ELF-1 (cell line): Measurements from ENCODE around the gene UBE2K.
"Not testable (repeated sequence)": the region's sequence is repeated elsewhere in the genome, so short reads cannot be mapped to it uniquely, and the experiment has no call there.

Experiments used
- DNase-seq: peaks from one replicate; pipeline ENCODE4 v3.0.0-alpha.2; 2016; ENCODE audit warnings: low read depth, low spot score

Gene UBE2K

GRCh38 chr4:39697740-39698423 is at the start of gene UBE2K:
Gene UBE2K, plus strand, starts transcription at chr4:39698136. Its CDS starts 192 bp downstream, at chr4:39698328.
- DNase-seq = peak; percentile 95

GRCh38 chr4:39648213-39648612 is 49.7 kb upstream of the UBE2K start:
- DNase-seq = no peak

- DNase-seq = no peak
These were observed 48.9 kb upstream of the UBE2K start for GRCh38 chr4:39648827-39649558.

- no peak for DNase-seq
These were observed 48.2 kb upstream of the UBE2K start for GRCh38 chr4:39649639-39650265.

GRCh38 chr4:39651586-39651985 is 46.4 kb upstream of the UBE2K start:
- not testable (repeated sequence) for DNase-seq

GRCh38 chr4:39655211-39655610 is 42.7 kb upstream of the UBE2K start:
- no peak for DNase-seq

GRCh38 chr4:39655876-39656275 is 42.1 kb upstream of the UBE2K start:
- no peak for DNase-seq

GRCh38 chr4:39656638-39657037 is 41.3 kb upstream of the UBE2K start:
- DNase-seq = not testable (repeated sequence)

GRCh38 chr4:39657465-39657864 is 40.5 kb upstream of the UBE2K start:
- no peak for DNase-seq

GRCh38 chr4:39658756-39659155 is 39.2 kb upstream of the UBE2K start:
- DNase-seq = no peak

- no peak for DNase-seq
These were observed 37.9 kb upstream of the UBE2K start for GRCh38 chr4:39660045-39660444.

- no peak for DNase-seq
These were observed 37.2 kb upstream of the UBE2K start for GRCh38 chr4:39660757-39661156.

- no peak for DNase-seq
These were observed 35.3 kb upstream of the UBE2K start for GRCh38 chr4:39662683-39663082.

- no peak for DNase-seq
These were observed 32.9 kb upstream of the UBE2K start for GRCh38 chr4:39664828-39665731.

GRCh38 chr4:39667706-39668105 is 30.2 kb upstream of the UBE2K start:
- no peak for DNase-seq

- DNase-seq = no peak
These were observed 29.0 kb upstream of the UBE2K start for GRCh38 chr4:39668887-39669286.

GRCh38 chr4:39670296-39670695 is 27.6 kb upstream of the UBE2K start:
- DNase-seq = not testable (repeated sequence)

GRCh38 chr4:39675681-39676080 is 22.3 kb upstream of the UBE2K start:
- DNase-seq = not testable (repeated sequence)

- DNase-seq = peak; percentile 21
These were observed 16.9 kb upstream of the UBE2K start for GRCh38 chr4:39681003-39681402.

GRCh38 chr4:39682138-39682537 is 15.8 kb upstream of the UBE2K start:
- no peak for DNase-seq

GRCh38 chr4:39685990-39686389 is 11.9 kb upstream of the UBE2K start:
- no peak for DNase-seq

- DNase-seq = no peak
These were observed 10.9 kb upstream of the UBE2K start for GRCh38 chr4:39687014-39687413.
